Sigmoid colon (tissue), 3 donors: ENCODE measurements around the gene ENO2.

ENCODE experiments used
- CTCF ChIP-seq, 4 experiments: fragments of 450-650 bp in 3 of 4; fragments of 200-600 bp in 1 of 4; IDR thresholded peaks; one replicate each; pipeline ENCODE4 v1.5.1; 2016 to 2019; ENCODE audit warnings: antibody characterized with exemption in 4 of 4, mild to moderate bottlenecking in 3 of 4, moderate library complexity in 2 of 4
- POLR2A ChIP-seq, 2 donors: fragments of 450-650 bp; IDR thresholded peaks; one replicate each; pipeline ENCODE4 v1.6.1; 2016; ENCODE audit warnings: antibody characterized with exemption in 2 of 2, mild to moderate bottlenecking in 2 of 2, moderate library complexity in 2 of 2

DNA sequence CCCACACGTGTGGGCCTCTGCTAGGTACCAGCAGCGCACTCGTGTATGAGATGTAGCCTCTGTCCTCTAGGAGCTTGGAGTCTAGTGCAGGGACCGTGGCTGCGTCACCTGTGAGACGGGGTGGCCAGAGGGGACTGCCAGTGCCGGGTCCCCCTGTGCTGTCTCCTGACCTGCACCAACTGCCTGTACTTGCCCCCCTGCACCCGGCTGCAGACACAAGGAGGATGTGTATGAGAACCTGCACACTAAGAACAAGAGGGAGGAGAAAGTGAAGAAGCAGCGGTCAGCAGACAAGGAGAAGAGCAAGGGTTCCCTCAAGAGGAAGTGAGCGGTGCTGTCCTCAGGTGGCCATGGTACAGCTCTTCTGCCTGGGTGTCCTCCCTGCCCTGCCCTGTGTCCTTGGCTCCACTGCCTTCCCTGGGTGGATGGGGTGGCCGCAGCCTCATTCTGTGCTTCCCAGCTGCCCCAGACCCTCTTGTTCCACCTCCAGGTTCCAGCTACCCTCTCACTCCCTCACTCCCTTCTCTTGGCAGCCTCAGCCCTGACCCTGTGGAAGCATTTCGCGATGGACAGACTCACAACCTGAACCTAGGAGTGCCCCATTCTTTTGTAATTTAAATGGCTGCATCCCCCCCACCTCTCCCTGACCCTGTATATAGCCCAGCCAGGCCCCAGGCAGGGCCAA lies 46.4 kb downstream of the ENO2 start:
- TF ChIP-seq CTCF (IDR thresholded peaks at IDR 0.05) (no peak), POLR2A (IDR thresholded peaks at IDR 0.05) (no peak)
